NCI-H2029 (cell line): ENCODE results near the gene SYNDIG1.

Experiments used
- DNase-seq: peaks from one replicate; lab custom pipeline; 2025; lab: John Stamatoyannopoulos, UW

SYNDIG1 gene

DNA sequence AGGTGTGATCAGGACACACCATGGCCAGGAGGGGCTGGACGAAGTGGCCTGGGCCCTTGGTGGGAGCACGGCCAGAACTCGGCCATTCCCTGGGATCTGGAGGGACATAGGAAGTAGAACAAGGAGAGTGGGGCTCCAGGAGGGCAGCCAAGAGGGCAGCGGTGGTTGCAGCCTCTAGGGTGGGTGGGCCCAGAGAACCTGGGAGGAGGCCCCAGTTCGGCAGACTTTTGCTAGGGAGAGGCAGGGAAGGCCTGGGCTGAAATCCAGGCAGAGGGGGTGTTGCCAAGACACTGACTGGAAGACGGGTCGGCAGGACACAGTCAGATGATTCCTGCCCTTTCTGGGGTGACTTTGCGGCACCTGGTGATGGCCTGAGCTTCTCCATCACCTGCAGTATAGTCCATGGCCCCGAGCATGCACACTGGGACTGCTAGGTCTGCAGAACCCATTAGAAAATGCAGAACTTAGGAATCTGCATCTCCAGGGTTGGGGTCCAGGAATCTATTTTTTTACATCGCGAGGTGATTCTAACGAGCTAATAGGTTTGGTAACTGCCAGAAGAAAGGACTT is 224.8 kb downstream of the SYNDIG1 start:
- DNase-seq, result no peak

DNA sequence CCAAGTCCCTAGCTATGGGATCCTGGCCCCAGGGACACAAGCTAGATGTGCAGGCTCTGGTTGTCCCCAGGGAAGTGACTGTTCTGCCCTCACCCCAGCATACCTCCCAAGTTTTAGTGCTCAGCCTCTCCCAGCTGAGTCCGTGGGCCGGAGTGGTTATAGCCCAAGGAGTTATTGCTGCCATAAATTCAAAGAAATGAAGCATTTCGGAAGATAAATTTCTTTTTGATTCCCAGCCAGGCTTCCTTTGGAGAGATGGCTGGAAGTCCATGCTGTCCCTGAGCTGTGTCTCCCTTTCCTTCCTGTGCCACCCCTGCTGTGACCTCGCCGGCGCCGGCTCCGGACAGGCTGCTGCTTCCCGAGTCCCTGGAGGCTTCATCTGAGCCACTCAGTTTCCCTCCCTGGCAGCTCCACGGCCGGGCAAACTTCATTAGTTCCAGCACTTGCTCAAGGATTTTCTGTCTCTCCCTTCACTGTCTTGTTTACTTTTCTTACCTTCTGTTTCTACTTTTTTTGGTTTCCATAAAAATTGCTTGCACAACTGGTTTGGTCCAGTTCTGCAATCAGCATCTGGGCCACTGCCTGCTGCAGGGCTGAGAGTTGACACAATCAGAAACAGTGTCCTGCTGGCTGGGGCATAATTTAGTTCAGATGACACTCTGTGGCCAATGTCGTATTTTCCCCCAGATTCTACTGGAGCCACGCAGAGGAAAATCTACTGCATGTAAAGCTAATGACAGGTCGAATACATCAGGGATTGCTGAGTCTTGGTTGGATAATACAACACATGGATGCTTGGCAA is 225.5 kb downstream of the SYNDIG1 start:
- DNase-seq, result no peak

DNA sequence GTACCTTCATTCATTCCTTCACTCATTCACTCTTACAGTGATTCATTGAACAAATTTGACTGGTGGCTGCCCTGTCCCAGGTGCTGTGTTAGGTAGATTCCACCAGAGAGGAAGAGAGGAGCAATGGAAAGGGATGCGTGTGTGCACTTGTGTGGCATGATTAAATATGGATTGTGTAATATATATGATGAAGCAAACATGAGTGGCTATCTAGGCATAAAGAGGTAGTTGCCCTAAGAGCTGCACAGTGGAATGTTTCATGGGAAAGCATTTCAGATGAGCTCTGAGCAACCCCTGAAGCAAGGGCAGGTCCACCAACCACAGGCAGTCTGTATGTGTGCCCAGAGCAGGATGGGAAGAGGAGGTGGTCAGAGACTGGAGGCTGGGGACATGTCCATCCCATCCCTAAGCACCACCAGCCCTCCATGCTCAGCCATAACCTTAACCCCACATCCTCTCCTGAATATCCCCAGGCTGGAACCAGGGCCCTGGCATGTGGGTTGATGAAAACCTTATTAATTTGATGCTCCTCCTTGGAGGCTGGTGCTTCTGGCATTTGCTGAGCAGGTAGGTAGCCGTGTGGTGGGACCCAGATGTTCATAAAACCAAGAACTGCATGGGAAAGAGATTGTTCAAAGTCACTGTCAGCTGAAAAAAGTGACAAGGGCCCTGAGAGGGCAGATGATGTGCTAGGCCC is 226.2 kb downstream of the SYNDIG1 start:
- no peak for DNase-seq

DNA sequence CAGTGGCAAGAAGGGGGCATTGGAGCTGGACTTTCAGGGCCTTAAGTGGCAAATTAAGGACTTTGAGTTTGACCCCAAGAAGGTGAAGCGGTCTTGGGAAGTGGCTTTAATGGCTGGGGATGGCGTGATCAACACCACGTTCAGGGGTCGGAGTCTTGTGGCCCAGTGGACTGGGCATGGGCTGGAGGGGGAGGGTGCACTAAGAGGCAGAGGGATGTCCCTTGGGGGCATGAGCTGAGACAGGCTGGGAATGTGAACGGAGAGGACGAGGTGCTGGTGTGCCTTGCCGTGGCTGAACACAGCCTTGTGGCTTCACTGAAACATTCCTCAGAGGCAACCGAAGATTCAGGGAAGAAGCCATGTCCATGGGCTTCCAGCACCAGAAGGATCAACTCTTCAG is 227.0 kb downstream of the SYNDIG1 start:
- no peak for DNase-seq

DNA sequence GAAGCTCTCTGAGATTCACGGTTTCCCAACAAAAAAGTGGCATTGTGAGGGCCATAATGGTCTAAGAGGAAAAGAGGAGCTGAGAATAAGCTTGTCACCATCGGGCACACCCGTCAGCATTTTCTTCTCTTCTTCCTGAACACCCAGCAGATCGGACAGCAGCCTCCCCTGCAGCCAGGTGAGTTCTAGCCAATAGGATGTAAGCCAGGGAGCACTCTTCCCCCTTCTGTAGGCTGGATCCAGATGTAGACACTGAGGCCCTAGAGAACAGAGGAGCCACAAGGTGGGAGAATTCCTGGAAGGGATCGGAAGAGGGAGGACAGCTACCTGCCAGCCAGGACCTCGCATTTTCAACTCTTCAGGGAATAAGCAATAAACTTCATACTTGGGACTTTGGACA is 228.0 kb downstream of the SYNDIG1 start:
- DNase-seq, result no peak

DNA sequence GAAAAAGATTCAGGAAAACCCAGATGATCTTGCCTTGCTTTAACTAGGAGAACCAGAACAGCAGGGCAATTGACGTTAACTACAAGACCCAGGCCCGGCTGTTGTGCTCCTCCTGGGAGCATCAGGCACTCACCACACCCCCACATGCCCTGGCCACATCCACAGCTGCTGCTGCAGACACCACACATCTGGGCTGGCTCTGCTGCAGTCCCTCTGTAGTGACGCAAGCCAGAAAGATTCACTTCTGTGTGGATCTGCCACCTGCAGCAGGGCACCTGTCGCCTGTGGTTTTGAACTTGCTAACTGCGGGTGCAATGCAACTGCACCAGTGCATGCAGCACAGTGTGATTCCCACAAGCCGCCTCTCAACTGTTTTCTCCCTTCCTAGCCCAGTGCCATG is 228.8 kb downstream of the SYNDIG1 start:
- DNase-seq, result no peak

DNA sequence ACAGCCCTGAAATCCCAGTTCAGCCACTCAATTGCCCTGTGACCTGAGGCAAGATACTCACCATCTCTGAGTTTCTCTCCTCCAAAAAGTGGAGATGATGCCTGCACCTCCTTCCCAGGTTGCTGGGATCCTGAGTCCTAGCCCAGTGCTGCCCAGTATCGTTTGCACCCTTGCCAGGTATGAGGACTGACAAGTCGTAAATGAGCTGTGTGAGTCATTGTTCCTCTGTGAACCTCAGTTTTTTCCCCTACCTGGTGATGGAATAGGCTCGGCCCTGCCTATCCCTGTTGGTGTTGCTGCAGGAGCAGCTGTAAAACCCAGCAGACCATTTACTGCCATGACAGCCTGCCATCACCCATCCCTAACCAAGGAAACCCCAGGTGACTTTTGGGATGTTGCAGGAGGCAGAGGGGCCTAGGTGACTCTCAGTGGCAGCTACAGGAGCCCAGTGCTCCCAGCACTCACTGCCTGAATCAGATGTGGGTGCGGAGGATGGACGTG is 229.3 kb downstream of the SYNDIG1 start:
- DNase-seq, result no peak

DNA sequence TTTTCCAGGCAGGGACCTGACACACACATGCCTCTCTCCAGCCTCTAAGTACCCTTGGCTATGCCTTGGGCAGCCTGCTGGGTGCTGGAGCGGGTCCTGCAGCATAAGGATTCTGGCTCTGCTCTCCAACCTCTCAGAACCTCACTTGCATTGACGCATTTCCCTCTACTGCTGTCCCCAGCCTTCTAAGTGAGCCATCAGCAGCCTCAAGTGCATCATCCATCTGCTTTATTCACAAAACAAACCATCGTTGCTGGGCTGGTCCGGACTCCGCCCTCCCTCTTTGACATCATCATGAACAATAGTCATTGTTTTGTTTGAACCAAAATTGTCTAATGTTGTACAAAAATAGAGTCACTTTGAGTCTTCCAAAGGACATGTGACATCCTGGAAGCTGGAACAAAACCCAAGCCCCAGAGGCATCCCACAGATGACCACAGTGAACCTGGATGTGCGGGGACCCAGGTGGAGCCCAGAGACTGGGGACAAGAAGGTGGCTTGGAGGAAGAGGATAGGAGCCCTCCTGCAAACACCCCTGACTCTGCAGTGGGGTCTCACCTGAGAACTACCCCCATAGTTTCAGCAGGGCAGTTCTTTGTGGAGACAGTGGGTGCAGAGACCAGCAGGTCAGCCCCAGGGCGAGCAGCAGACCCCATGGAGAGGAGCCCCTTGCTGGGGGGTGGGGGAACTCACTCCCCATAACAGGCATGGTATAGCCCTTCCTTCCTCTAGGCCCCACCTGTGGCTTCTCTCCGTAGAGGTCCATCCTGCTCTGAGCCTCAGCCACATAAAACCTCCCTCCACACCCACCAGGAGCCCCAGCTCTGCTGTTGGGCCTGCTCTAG is 230.1 kb downstream of the SYNDIG1 start:
- no peak for DNase-seq

DNA sequence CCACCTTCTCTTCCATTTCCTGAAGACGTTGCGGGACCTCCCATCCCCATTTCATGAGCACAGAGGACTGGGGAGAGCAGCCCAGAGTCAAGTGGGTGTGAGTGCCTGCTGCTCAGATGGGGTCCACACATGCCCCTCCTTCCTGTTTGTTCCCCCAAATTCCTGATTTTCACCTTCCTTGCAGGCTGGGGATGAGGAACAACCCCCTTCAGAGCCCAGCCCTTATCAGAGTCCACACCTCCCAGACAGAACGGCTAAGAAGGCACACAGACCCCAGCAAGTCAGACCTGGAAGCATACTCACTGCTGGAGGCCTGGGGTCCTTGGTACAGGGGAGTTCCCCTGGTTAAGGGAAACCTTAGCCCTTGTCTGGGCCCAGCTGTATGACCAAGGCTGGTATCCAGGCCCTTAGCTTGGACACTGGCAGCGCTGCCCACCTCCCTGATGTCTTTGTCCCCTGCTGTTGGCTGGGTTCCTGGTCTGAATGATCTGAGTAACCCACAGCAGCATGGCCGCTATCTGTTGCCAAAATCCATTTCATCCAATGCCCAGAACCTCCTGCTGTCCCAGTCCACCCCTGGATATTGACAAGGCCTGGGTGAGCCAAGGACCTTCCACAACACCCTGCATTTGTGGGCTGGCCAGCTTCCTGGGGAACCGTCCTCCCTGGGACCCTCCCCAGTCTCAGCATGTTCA is 230.9 kb downstream of the SYNDIG1 start:
- no peak for DNase-seq

DNA sequence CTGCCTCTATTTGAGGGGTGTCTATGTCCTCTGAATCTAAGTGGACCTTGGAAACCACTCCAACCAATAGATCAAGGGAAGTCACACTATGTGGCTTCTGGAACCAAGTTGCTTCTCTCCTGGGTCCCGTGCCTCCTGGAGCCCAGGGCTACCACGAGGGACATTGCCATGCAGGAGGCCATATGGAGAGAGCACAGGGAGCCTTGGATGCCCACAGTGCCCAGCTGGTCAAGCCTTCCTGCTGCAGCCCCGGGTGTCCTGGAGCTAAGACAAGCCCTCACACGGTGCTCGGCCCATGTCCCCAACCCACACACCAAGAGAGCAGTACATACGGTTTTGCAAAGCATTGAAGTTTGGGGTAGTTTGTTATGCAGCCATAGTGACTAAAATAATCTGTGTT is 231.6 kb downstream of the SYNDIG1 start:
- no peak for DNase-seq

DNA sequence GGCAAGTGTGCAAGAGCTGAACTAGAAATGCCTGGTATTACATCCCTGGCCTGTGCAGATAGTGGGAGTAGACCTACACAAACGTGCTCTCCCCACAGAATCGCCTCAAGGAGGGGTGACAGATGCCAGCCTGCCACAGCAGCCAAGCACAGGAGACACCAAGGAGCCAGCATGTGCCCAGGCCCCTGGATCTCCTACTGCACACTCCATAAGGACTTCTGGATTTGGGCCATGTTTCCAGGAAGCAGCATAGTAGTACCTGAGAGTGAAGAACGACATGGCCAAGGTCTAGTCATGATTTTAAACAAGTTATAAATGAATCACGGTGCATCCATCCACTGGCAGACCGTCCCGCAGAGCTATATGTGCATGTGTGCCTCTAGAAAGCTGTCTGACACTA is 232.2 kb downstream of the SYNDIG1 start:
- DNase-seq, result no peak

DNA sequence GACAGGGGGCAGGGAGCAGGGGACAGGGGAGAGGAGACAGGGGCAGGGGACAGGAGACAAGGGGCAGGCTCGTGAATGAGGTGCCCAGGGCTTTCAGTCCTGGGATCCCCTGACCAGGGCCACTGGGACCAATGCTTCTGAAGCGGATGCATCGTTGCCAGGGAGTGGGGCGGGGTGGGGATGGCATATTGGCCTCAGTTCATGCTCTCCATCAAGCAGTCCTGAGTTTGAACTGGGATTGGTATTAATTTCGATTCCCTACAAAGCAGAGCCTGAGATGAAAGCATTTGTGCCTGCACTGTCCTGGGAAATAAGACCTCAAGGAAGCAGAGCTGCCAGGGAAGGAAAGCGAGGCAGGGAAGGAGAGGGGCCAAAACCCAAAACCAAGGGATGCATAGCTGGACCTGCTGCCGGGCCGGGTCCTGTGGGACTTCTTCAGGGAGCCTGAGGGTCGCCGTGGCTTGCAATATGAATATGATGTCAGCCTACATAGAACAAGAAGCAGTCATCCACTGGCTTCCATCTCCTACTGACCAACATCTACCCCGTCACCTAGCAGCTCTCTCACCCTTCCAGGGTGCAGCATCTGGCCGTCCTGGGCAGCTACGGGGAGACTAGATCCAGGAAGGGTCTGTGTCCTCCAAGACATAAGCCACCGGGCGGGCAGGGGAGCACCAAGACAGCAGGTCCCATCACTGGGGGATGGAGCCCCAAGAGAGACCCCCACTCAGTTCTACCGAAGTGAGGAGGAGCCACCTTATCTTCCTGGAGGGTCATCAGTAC is 233.3 kb downstream of the SYNDIG1 start:
- no peak for DNase-seq

DNA sequence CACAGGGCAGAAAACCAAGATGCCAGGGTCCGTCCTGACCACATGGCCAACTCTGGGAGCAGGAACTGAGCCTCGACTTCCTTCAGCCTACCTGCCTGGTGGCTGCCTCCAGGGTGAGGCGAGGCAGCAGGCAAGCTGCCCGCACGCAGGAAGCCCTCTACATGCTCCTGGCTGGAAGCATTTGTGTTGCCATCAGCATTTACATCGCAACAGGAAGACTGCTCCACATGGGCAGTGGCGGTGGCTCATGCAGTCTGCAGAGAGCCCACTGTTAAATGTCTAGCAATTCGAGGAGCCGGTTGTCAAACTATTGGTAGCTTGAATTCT is 233.8 kb downstream of the SYNDIG1 start:
- DNase-seq, result no peak

DNA sequence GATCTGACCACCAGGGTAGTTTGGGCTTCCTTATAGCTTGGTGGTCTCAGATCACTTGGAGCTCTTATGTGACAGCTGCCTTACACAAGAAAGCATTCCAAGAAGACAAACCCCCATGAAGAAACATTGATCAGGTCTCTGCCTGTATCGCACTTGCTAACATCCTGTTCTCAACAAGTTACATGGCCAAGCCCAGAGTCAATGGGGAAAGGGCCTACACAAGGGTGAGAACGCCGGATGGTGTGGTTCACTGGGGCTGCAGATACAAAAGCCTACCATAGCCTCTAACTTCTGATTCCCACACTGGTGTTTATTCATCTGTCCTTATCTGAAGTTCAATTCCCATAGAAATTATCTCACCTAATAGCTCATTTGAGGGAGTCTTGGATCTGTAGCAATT is 235.5 kb downstream of the SYNDIG1 start:
- DNase-seq, result no peak

DNA sequence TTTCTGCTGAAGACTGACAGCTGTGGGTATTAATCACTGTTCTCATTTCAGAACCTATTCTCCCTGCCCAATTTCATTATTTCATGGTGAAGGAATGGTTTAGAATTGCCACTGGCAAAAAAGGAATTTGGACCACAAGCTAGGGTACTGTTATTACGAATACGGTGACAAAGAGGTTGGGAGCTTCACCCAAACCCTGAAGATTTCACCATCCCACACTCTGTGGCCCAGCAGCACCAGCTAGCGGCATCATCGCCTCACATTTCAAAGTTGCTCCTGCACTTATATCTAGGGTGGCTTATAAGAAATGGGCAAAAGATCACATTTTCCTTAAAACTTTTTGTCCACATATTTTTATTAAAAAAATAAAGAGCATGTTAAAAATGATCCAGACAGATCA is 236.1 kb downstream of the SYNDIG1 start:
- DNase-seq, result no peak

DNA sequence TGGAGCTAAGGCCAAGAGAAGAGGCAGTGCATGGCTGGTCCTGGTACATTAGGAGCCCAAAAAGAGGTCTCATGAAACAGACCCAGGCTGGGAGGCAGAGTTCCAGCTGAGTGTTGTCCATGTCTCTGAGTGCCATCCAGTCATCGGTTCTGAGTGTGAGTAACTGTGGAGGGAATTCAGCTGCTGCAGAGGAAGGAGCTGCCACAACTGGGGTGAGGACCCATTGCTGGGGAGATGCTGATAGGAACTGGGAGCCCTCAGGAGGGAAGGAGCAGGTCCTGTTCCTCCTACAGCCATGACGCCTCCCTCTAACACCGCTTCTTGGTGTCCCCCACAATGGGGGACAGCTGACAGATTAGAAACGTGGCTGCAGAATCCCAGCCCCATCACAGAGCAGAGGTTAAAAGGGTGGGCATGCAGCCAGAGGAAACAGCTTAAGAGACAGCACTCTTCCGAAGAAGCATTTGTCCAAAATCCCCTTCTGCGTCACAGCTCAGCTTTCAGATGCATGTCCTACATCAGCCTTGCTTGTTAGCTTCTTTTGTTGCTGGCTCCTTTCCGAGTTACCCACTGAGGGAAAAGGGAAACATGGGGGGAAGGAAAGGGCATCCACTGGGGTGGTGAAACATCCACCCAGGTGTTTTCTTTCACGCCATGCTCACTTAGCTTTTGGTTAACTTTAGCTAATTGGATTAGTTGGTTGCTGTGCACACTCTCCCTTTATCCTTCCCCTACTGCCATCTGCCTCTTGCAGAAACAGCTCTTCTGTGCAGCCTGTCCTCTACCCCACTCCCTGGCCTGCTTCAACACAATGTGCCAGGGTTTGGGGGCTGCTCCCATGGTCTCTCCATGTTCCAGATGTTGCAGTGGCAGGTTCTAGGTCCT is 239.2 kb downstream of the SYNDIG1 start:
- no peak for DNase-seq
